AG08396 (cell line): ENCODE results near the gene NR2F6.

Experiments
- DNase-seq: peaks from one replicate; pipeline ENCODE4 v3.0.0; 2012; ENCODE audit warnings: low spot score, mixed read lengths

The NR2F6 gene

DNA sequence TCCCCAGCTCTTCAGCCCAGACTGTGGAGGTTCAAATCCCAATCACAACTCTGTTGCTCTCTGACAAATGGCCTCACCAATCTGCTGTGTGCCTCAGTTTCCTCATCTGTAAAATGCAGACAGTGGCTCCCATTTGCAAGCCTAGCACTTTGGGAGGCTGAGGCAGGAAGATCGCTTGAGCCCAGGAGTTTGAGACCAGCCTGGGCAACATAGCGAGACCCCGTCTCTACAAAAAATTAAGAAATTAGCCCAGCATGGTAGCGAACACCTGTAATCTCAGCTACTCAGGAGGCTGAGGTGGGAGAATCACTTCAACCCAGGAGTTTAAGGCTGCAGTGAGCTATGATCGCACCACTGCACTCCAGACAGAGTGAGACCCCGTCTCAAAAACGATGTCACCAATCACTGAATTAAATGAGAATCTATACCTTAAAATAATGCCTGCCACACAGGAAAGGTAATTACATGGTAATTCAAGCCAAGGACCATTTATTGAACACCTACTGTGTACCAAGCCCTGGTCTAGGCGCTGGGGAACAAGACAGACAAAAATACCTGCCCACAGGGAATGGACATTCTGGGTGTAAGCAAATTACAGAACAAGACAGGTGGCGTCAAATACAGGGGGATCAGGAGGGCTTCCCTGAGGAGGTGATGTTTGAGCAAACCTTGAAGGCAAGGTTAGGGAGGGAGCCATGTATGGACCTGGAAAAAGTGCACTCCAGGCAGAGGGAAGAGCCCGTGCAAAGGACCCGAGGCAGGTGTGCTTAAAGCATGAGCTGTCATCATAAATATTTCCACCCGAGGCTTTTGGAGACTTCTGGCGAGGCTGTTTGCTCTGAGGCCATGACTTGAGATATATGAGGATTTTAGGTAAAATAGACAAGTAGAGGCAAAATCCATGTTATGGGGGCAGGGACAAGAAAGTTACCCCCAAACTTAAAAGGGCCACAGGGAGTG, 7.7 kb downstream of the NR2F6 start:
- no peak for DNase-seq

GRCh38 chr19:17236811-17237543, 8.7 kb downstream of the NR2F6 start:
- no peak for DNase-seq

- peak; percentile 53 for DNase-seq
Measured at GRCh38 chr19:17235971-17236777, 9.5 kb downstream of the NR2F6 start.

DNA sequence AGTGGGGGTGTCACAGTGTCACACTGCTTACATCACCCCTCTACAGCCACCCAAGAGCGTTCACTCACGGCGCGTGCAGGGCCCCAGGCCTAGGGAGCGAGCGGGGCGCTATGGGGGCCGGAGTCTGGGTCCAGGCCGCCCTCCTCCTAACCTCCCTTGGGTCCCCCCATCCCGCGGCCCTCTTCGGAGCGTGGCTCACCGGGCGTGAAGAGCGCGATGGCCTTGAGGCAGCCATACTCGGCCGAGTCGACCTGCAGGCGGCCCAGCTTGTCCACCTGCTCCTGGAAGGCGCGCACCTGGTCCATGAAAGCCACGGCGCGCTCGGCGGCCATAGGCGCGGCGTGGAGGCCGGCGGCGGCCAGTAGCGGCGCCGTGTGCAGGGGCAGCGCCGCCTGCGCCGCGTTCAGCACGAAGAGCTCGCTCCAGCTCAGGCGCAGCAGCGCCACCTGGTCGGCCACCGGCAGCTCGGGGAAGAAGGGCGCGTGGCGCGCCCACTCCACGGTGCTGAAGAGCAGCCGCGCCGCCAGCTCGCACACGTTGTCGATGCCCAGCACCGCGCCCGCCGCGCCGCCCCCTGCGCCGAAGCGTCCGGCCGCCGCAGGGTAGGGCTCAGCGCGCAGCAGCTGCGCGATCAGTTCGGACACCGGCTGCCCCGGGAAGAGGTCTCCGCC, 10.3 kb downstream of the NR2F6 start:
- DNase-seq, result peak; percentile 71

DNA sequence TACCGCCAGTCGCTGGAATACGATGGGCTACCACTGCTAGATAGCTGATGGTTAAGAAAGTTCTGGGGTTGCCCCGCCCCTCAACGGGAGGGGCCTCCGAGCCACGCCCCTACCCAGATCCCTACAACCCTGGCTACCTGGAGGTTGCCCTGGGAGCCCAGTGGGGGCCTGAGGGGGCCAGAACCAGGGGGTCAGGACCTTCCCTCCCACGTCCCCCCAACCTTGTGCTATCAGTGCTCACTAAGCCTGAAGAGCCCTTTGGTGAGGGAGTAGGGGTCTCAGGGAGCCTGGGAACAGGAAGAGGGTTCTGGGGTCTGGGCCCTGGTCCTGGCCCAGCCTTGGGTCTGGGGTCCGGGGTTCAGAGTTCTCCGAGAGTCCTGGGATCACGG, 10.8 kb downstream of the NR2F6 start:
- peak; percentile 69 for DNase-seq

DNA sequence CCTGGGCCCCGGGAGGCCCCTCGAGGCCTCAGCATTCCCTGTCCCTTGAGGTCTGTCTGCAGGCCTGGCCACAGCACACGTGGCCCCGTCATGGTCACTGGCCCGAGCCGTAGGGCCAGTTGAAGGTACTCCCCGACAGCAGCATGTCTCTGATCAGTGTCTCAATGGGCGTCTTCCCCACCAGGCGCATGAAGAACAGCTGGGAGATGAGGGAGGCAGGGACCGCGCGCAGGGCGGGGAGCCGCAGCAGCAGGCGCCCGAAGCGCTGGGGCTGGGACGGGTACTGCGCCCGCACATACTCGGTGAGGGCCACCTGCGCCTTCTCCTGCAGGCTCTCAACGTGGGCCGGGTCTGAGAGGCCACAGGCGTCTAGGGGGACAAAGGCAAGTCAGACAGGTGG, 13.5 kb downstream of the NR2F6 start:
- DNase-seq, result no peak

GRCh38 chr19:17229890-17230289, 15.8 kb downstream of the NR2F6 start:
- DNase-seq, result no peak

DNA sequence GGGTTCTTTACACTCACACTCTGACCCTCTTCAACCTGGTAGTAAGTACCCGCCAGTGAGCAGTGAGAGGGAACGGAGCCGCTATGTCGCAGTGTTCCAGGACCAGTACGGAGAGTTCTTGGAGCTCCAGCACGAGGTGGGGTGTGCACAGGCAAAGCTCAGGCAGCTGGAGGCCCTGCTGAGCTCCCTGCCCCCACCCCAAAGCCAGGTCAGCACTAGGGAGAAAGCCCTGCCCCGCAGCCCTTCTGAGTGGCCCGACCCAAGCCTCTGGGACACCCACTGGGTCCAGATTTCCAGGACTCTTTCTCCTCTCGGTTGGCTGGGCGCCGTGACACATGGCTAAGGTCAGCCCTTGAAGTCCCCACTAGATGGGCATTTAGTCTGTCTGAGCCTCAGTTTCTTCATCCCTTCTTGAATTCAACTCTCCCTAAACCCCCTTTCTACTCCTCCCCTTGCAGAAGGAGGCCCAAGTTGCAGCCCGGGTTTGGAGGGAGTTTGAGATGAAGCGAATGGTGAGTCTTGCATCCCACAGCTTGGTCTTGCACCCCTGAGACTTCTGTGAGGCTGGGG, 17.8 kb downstream of the NR2F6 start:
- no peak for DNase-seq

GRCh38 chr19:17226002-17226933, 19.5 kb downstream of the NR2F6 start, which contains the start of gene OCEL1:
OCEL1 (plus strand) TSS chr19:17226226; CDS start chr19:17226248, 22 bp downstream.
- DNase-seq, result peak; percentile 97

DNA sequence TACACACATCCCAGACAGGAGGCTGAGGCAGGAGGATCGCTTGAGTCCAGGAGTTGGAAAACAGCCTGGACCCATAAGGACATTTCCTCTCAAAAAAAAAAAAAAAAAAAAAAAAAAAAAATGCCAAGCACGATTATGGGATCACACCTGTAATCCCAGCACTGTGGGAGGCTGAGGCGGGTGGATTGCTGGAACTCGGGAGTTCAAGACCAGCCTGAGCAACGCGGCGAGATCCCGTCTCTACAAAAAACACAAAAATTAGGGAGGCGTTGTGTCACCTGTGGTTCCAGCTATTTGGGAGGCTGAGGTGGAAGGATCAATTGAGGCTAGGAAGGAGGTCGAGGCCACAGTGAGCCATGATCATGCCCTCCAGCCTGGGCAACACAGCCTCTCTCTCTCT, 20.7 kb downstream of the NR2F6 start:
- DNase-seq, result no peak

DNA sequence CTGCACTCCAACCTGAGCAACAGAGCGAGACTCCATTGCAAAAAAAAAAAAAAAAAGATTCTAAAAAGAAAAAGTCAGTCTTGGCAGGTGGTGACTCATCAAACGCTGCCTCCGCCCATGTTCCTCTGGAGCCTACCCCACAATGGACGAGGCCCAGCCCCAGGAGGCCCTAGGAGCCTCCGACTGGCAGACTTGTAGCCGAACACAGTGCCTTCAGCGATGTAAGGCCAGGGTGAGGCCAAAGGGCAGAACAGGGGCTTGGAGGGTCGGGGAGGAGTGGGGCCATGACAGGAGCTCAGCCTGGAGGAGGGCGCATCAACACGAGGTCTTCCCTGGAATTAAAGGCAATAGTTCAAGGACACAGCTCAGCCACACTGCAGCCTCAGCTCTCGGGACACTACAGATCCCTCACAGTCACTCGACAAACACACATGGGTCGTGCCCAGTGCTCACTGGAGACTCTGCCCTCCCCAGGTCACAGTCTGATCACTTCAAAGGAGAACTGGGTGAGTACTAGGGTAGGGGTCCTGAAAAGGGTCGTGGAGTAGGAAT, 25.4 kb downstream of the NR2F6 start:
- DNase-seq, result peak; percentile 69

DNA sequence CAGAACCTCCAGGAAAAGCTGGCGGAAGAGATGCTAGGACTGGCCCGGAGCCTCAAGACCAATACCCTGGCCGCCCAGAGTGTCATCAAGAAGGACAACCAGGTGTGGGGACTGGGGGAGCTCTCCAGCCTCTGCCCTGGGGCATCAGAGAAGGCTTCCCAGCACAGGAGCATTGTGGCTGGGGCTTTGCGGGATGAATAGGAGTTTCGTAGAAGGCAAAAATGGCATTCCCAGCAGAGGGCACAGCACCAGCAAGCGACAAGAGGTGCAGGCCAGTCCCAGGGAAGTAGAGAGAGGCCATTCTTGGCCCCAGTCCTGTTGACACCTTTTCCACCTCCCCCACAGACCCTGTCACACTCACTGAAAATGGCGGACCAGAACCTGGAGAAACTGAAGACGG, 26.4 kb downstream of the NR2F6 start:
- no peak for DNase-seq

DNA sequence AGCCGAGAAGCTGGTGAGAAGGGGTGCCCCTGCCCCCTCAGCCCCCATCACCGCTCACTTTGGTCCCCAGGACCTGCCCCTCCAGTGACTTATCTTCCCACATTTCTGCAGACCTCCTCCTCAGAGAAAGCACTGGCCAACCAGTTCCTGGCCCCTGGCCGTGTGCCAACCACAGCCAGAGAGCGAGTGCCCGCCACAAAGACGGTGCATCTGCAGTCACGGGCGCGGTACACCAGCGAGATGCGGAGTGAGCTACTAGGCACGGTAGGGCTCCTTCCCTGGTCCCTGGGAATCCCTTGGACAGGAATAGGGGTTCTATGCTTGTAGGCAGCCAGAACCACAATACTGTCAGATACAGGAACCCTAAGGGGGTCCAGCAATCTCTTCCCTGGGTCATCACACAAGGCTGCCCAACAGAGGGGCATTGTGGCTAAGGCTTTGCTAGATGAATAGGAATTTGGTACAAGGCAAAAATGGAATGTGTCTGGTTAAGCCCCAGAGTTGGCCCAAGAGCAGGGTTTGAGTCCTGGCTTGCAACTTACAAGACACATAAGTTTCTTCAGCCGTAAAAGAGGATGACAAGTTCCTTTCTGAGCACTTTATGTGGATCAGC, 29.6 kb downstream of the NR2F6 start:
- DNase-seq, result no peak

DNA sequence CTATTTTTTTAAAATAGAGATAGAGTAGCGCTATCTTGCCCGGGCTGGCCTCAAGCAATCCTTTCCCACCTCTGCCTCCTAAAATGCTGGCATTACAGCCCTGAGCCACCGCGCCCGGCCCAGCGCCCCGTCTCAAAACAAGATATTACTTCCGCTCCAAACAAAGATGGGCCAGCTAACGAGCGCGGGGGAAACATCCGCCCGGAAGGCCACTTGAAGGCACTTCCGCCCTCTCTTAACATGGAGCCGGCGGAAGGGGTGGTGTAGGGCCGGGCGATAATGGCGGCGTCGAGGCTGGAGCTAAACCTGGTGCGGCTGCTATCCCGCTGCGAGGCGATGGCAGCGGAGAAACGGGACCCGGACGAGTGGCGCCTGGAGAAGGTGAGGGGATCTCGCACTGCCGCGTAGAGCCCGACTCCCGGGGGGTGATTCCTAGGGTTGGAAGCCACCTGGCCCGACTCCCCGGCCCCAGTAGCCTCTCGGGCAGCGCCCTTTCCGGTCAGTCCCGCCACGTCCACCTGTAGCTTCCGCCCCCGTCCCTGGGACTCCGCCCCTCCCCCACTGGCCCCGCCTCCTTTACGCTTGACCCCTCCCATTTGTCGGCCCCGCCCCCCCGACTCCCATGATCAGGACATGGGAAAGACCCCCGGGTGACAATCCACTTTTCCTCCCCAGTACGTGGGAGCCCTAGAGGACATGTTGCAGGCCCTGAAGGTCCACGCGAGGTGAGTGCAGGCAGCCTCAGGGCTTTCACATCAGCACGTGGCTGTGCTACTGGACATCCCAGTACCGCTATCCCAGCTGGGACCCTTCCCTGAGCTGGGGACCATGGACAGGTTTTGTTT, 30.4 kb downstream of the NR2F6 start, which contains the start of gene USE1:
Gene USE1, plus strand, starts transcription at position 231 of the 845 bp plus-strand sequence. Its CDS starts 49 bp downstream, at position 280.
- peak; percentile 91 for DNase-seq

GRCh38 chr19:17214508-17215126, 31.1 kb downstream of the NR2F6 start:
- DNase-seq, result no peak

- DNase-seq, result no peak
Measured at GRCh38 chr19:17213334-17213733, 32.4 kb downstream of the NR2F6 start.

DNA sequence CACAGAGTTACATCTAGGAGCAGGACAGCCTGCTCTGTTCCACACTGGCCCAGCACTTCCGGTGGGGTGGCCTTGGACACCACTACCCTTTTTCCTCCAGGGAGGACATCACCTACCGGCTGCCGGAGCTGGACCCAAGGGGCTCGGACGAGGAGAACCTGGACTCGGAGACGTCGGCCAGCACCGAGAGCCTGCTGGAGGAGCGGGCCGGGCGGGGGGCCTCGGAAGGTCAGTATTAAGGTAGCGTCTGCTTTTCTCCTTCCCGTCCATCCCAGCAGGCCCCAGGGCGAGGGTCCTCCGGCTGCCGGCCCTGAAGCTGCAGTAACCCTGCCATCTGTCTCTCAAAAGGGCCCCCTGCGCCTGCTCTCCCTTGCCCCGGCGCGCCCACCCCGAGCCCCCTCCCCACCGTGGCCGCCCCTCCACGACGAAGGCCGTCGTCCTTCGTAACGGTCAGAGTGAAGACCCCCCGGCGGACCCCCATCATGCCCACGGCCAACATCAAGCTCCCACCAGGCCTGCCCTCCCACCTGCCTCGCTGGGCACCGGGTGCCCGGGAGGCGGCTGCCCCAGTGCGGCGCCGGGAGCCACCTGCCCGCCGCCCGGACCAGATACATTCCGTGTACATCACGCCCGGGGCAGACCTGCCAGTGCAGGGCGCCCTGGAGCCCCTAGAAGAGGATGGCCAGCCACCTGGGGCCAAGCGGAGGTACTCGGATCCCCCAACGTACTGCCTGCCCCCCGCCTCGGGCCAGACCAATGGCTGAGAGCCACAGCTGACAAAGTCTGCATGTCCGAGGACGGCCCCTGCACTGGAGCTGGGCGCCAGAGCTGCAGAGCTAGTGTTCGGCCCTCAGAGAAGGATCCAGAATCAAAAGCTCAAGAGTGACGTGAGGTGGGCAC, 33.9 kb downstream of the NR2F6 start:
- DNase-seq, result no peak
